H1 (cell line): ENCODE results near the gene PRTN3. TPM values are rescaled to one million over a fixed set of nuclear protein-coding genes. Genes with fewer than 3 reads are reported as not detected.
"Not testable (repeated sequence)": the region's sequence is repeated elsewhere in the genome, so short reads cannot be mapped to it uniquely, and the experiment has no call there.

Source experiments
- CTCF ChIA-PET: fragments of 300-600 bp; sonication (Branson Sonifier 250); formaldehyde crosslinking; loops from one replicate; lab custom pipeline; 2021; ENCODE audit not compliant: partially characterized antibody; lab: Charles Lee
- POLR2A ChIA-PET: fragments of 300-600 bp; sonication (Branson Sonifier 250); formaldehyde crosslinking; loops from one replicate; lab custom pipeline; 2021; ENCODE audit warnings: inconsistent platforms; ENCODE audit not compliant: partially characterized antibody; lab: Charles Lee
- DNase-seq, 2 experiments: peaks; one replicate each; pipeline versions ENCODE4 v3.0.0 to v3.0.0-alpha.2; 2010 to 2022; ENCODE audit warnings: low spot score in 2 of 2, low read depth in 1 of 2, mixed read lengths in 1 of 2
- FAIRE-seq: peaks from 2 replicates; lab custom pipeline; 2011; peaks lifted over from hg19 to GRCh38; lab: Jason Lieb, UNC
- H2AFZ ChIP-seq: 2 replicates; pipeline ENCODE4 v1.8.1; 2012; ENCODE audit warnings: low read length, inconsistent platforms
- H2AK5ac ChIP-seq: 2 replicates; pipeline ENCODE4 v1.6.1; 2013; ENCODE audit warnings: low read depth, low read length
- H2BK120ac ChIP-seq: replicated peaks from 2 replicates; pipeline ENCODE3; 2013; ENCODE audit warnings: low read depth, low read length, inconsistent platforms
- H2BK12ac ChIP-seq: 2 replicates; pipeline ENCODE4 v1.6.1; 2013; ENCODE audit warnings: low read depth, low read length
- H2BK15ac ChIP-seq: 2 replicates; pipeline ENCODE4 v1.6.1; 2013; ENCODE audit warnings: low read length
- H2BK20ac ChIP-seq: 2 replicates; pipeline ENCODE4 v1.6.1; 2013; ENCODE audit warnings: low read length
- H2BK5ac ChIP-seq: 2 replicates; pipeline ENCODE4 v1.6.1; 2013; ENCODE audit warnings: low read depth, low read length
- H3K14ac ChIP-seq: 2 replicates; pipeline ENCODE4 v1.6.1; 2013; ENCODE audit warnings: inconsistent platforms; ENCODE audit not compliant: insufficient read length
- H3K18ac ChIP-seq: 2 replicates; pipeline ENCODE4 v1.6.1; 2013; ENCODE audit warnings: low read length; ENCODE audit errors: extremely low read depth
- H3K23ac ChIP-seq: 2 replicates; pipeline ENCODE4 v1.6.1; 2013; ENCODE audit warnings: inconsistent platforms; ENCODE audit not compliant: insufficient read length
- H3K23me2 ChIP-seq: 2 replicates; pipeline ENCODE4 v1.6.1; 2013; ENCODE audit warnings: low read depth, low read length
- H3K27ac ChIP-seq: 2 replicates; pipeline ENCODE4 v1.6.1; 2011; ENCODE audit warnings: low read depth, low read length, inconsistent platforms
- H3K27me3 ChIP-seq, 4 experiments: replicated peaks in 1 of 4; 1 replicate in 1 of 4; 2 replicates in 3 of 4; pipeline versions ENCODE4 v1.6.1 to v1.8.1; 2011 to 2013; ENCODE audit warnings: low read length in 3 of 4, mild to moderate bottlenecking in 3 of 4, inconsistent platforms in 2 of 4, mixed read lengths in 2 of 4, moderate library complexity in 1 of 4; ENCODE audit not compliant: control insufficient read depth in 3 of 4, insufficient read depth in 3 of 4; ENCODE audit errors: extremely low read depth in 1 of 4
- H3K36me3 ChIP-seq, 4 experiments: 2 replicates each; pipeline versions ENCODE4 v1.6.1 to v1.8.1; 2011 to 2013; ENCODE audit warnings: mild to moderate bottlenecking in 4 of 4, low read length in 3 of 4, moderate library complexity in 2 of 4, control low read depth in 1 of 4, inconsistent platforms in 1 of 4; ENCODE audit not compliant: insufficient read depth in 4 of 4, control insufficient read depth in 2 of 4
- H3K4ac ChIP-seq: replicated peaks from 2 replicates; pipeline ENCODE3; 2013; ENCODE audit warnings: low read length, low read depth, mixed read lengths, inconsistent platforms; ENCODE audit not compliant: insufficient read length
- H3K4me1 ChIP-seq, 4 experiments: replicated peaks in 1 of 4; 1 replicate in 1 of 4; 2 replicates in 3 of 4; pipeline versions ENCODE4 v1.6.1 to v1.8.1; 2011 to 2013; ENCODE audit warnings: low read length in 3 of 4, inconsistent platforms in 2 of 4, mixed read lengths in 1 of 4; ENCODE audit not compliant: insufficient read depth in 4 of 4, control insufficient read depth in 3 of 4
- H3K4me2 ChIP-seq, 2 experiments: 2 replicates each; pipeline versions ENCODE4 v1.6.1 to v1.8.1; 2011 to 2013; ENCODE audit warnings: low read depth in 2 of 2, low read length in 2 of 2, control low read depth in 1 of 2, inconsistent platforms in 1 of 2, mild to moderate bottlenecking in 1 of 2; ENCODE audit not compliant: insufficient read depth in 1 of 2
- H3K4me3 ChIP-seq, 4 experiments: fragments of 200-600, 300-600 bp in 1 of 4; sonication (generic), shearing (Covaris generic), sonication (Bioruptor Twin) in 1 of 4; 2 replicates each; pipeline versions ENCODE4 v1.5.1 to v1.8.1; 2011 to 2016; ENCODE audit warnings: low read length in 4 of 4, low read depth in 3 of 4, control low read depth in 2 of 4, inconsistent platforms in 2 of 4, mild to moderate bottlenecking in 2 of 4, mixed read lengths in 1 of 4, moderate library complexity in 1 of 4; ENCODE audit not compliant: insufficient read depth in 2 of 4; ENCODE audit errors: extremely low read depth in 1 of 4
- H3K56ac ChIP-seq: replicated peaks from 2 replicates; pipeline ENCODE3; 2013; ENCODE audit warnings: low read depth, mild to moderate bottlenecking, mixed read lengths, low read length, inconsistent platforms; ENCODE audit not compliant: insufficient read length
- H3K79me1 ChIP-seq: 2 replicates; pipeline ENCODE4 v1.6.1; 2013; ENCODE audit warnings: low read depth, low read length, control low read depth
- H3K79me2 ChIP-seq, 2 experiments: 2 replicates each; pipeline versions ENCODE4 v1.6.1 to v1.8.1; 2012 to 2013; ENCODE audit warnings: low read length in 2 of 2, mild to moderate bottlenecking in 2 of 2, inconsistent platforms in 1 of 2; ENCODE audit not compliant: insufficient read depth in 2 of 2, control insufficient read depth in 1 of 2
- H3K9ac ChIP-seq, 4 experiments: replicated peaks in 1 of 4; 1 replicate in 1 of 4; 2 replicates in 3 of 4; pipeline versions ENCODE4 v1.6.1 to v1.8.1; 2011 to 2013; ENCODE audit warnings: low read depth in 3 of 4, low read length in 3 of 4, control low read depth in 2 of 4, mild to moderate bottlenecking in 2 of 4, moderate library complexity in 2 of 4, inconsistent platforms in 1 of 4; ENCODE audit errors: extremely low read depth in 1 of 4
- H3K9me3 ChIP-seq, 2 experiments: 2 replicates each; pipeline versions ENCODE4 v1.6.1 to v1.8.1; 2012 to 2013; ENCODE audit warnings: mild to moderate bottlenecking in 2 of 2, moderate library complexity in 2 of 2, control low read depth in 1 of 2, inconsistent platforms in 1 of 2, low read depth in 1 of 2, low read length in 1 of 2, mixed read lengths in 1 of 2; ENCODE audit not compliant: insufficient read depth in 2 of 2
- H4K20me1 ChIP-seq, 2 experiments: replicated peaks in 1 of 2; 2 replicates each; pipeline versions ENCODE3 to v1.8.1; 2011 to 2013; ENCODE audit warnings: inconsistent platforms in 2 of 2, low read length in 2 of 2, mild to moderate bottlenecking in 1 of 2; ENCODE audit not compliant: insufficient read depth in 2 of 2, control insufficient read depth in 1 of 2
- H4K5ac ChIP-seq: 2 replicates; pipeline ENCODE4 v1.6.1; 2013; ENCODE audit warnings: low read length, low read depth, mixed read lengths, inconsistent platforms; ENCODE audit not compliant: insufficient read length
- H4K8ac ChIP-seq: 2 replicates; pipeline ENCODE4 v1.8.0; 2013; ENCODE audit warnings: mild to moderate bottlenecking, moderate library complexity, low read length, inconsistent platforms; ENCODE audit not compliant: insufficient read depth; ENCODE audit errors: extremely low read depth
- H4K91ac ChIP-seq: replicated peaks from 2 replicates; pipeline ENCODE3; 2013; ENCODE audit warnings: low read length, mixed read lengths, inconsistent platforms; ENCODE audit not compliant: insufficient read length
- WGBS, 2 experiments: shearing (Covaris generic) in 1 of 2; methylation state at CpG; one replicate each; pipeline versions ENCODE4 v1.1.6 to v1.1.7; 2013 to 2015; ENCODE audit warnings: low lambda C conversion rate in 2 of 2, mixed read lengths in 2 of 2, inconsistent platforms in 1 of 2, low coverage in 1 of 2, missing lambda C conversion rate in 1 of 2; ENCODE audit not compliant: insufficient replicate concordance in 2 of 2, insufficient coverage in 1 of 2, insufficient read length in 1 of 2; ENCODE audit errors: extremely low coverage in 1 of 2, missing lambda C conversion rate in 1 of 2; 5-methylcytosine and 5-hydroxymethylcytosine counted together
- polyA plus RNA-seq, 7 experiments: library from polyadenylated mRNA; depleted of rRNA in 3 of 7; stranded (reverse) in 5 of 7; unstranded in 2 of 7; fragments of >200 nt in 5 of 7; fragments of 200-250 nt in 2 of 7; gene quantifications; 1 replicate in 5 of 7; 2 replicates in 1 of 7; 4 replicates in 1 of 7; pipeline versions ENCODE4 v1.2.1 to v1.2.3, GENCODE V29; 2011 to 2013; ENCODE audit warnings: missing spikeins in 2 of 7, mixed read lengths in 2 of 7
- total RNA-seq: library from RNA; stranded (reverse); fragmentation: NEBNext Ultra II Directional; extraction: Animal tissue kit (Norgen Biotek cat#: 25700); gene quantifications from 2 replicates; pipeline ENCODE4 v1.2.1, GENCODE V29; 2021

Gene PRTN3
- total and polyA plus RNA-seq, 2 of the 8 experiments (the other 6 are each of a cell fraction or from before 2014, with no cell fraction given) = 0.39 to 2.1 TPM

GRCh38 chr19:878751-879561 is 38.2 kb downstream of the PRTN3 start:
- not testable (repeated sequence) for H2BK20ac ChIP-seq, H2AFZ ChIP-seq, H4K20me1 ChIP-seq, H2BK15ac ChIP-seq, DNase-seq, H3K27ac ChIP-seq, H2BK120ac ChIP-seq, H4K91ac ChIP-seq, H2AK5ac ChIP-seq, H3K79me2 ChIP-seq, FAIRE-seq, H4K5ac ChIP-seq, H3K4ac ChIP-seq, H3K79me1 ChIP-seq, H3K14ac ChIP-seq, H3K56ac ChIP-seq, H2BK5ac ChIP-seq, H3K4me2 ChIP-seq, H3K9ac ChIP-seq, H3K18ac ChIP-seq, H3K9me3 ChIP-seq, H2BK12ac ChIP-seq, H4K8ac ChIP-seq, H3K27me3 ChIP-seq, H3K4me3 ChIP-seq, H3K4me1 ChIP-seq, H3K23ac ChIP-seq, H3K23me2 ChIP-seq
- CTCF ChIA-PET = interaction anchor here (0.7 to 3.2 kb wide), 7 partner anchors 9 to 273 kb away, joined by 3 to 12 read pairs (median 3); no protein-coding TSS in a partner anchor
- WGBS, 2 experiments = 73% methylated on average over 10 of the region's 24 CpGs; no CpG with 5 or more reads in 1 of the 2 experiments
- POLR2A ChIA-PET = interaction anchor here (0.6 to 11.5 kb wide), 6 partner anchors 11 to 184 kb away, joined by 3 to 82 read pairs (median 3); partner anchors contain the start of genes MED16, RNU6-9 and WDR18
- H3K36me3 ChIP-seq = peaks cover 0 to 14% (median 4%) of the 10 kb centered on the region in 4 experiments; a peak in 5 of 8 replicates
